RWPE2 (cell line): Measurements from ENCODE around the gene CD79B.

Experiments used
- ATAC-seq: fragments of 200-7000 bp; cut with Tn5 transposase; 3 replicates; pipeline ENCODE4 v1.9.1; 2021; ENCODE audit warnings: low read depth
- DNase-seq: peaks from one replicate; pipeline ENCODE4 v3.0.0-alpha.2; 2020; ENCODE audit warnings: low spot score
- H3K27ac ChIP-seq: fragments of 450-650 bp; 2 replicates; pipeline ENCODE4 v1.5.1; 2017; ENCODE audit warnings: mild to moderate bottlenecking; ENCODE audit not compliant: poor library complexity, severe bottlenecking
- H3K27me3 ChIP-seq: fragments of 250-450 bp; sonication (Bioruptor Pico); 2 replicates; pipeline ENCODE4 v1.5.1; 2021; ENCODE audit warnings: mild to moderate bottlenecking, moderate library complexity; ENCODE audit not compliant: insufficient read depth, poor library complexity, severe bottlenecking
- H3K36me3 ChIP-seq: fragments of 250-450 bp; sonication (Bioruptor Pico); 2 replicates; pipeline ENCODE4 v1.5.1; 2020; ENCODE audit warnings: low read depth, mild to moderate bottlenecking, moderate library complexity
- H3K4me1 ChIP-seq: fragments of 250-450 bp; sonication (Bioruptor Pico); 2 replicates; pipeline ENCODE4 v1.5.1; 2021; ENCODE audit warnings: mild to moderate bottlenecking, moderate library complexity; ENCODE audit not compliant: insufficient read depth, poor library complexity, severe bottlenecking
- H3K4me3 ChIP-seq: fragments of 250-450 bp; sonication (Bioruptor Pico); 2 replicates; pipeline ENCODE4 v1.5.1; 2021; ENCODE audit warnings: mild to moderate bottlenecking, moderate library complexity; ENCODE audit not compliant: severe bottlenecking
- H3K9me3 ChIP-seq: fragments of 250-450 bp; sonication (Bioruptor Pico); 2 replicates; pipeline ENCODE4 v1.5.1; 2021; ENCODE audit warnings: mild to moderate bottlenecking, moderate library complexity; ENCODE audit not compliant: severe bottlenecking
- TF ChIP-seq, protein P1 (sequence below): fragments of 450-650 bp; IDR thresholded peaks from one replicate; pipeline ENCODE4 v1.5.1; 2017; ENCODE audit warnings: mild to moderate bottlenecking, moderate library complexity; ENCODE audit not compliant: poor library complexity, severe bottlenecking

Gene CD79B

GRCh38 chr17:63944736-63945499 lies 12.8 kb upstream of the CD79B start:
- no peak overlapping the region for H3K4me3 ChIP-seq
- DNase-seq (peak; percentile 49), ATAC-seq (no peak)
- TF ChIP-seq, protein P1, sequence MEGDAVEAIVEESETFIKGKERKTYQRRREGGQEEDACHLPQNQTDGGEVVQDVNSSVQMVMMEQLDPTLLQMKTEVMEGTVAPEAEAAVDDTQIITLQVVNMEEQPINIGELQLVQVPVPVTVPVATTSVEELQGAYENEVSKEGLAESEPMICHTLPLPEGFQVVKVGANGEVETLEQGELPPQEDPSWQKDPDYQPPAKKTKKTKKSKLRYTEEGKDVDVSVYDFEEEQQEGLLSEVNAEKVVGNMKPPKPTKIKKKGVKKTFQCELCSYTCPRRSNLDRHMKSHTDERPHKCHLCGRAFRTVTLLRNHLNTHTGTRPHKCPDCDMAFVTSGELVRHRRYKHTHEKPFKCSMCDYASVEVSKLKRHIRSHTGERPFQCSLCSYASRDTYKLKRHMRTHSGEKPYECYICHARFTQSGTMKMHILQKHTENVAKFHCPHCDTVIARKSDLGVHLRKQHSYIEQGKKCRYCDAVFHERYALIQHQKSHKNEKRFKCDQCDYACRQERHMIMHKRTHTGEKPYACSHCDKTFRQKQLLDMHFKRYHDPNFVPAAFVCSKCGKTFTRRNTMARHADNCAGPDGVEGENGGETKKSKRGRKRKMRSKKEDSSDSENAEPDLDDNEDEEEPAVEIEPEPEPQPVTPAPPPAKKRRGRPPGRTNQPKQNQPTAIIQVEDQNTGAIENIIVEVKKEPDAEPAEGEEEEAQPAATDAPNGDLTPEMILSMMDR = no peak
- no peaks in the 10 kb centered on the region for H3K9me3 ChIP-seq
- no peak overlapping the region for H3K27ac ChIP-seq
- no peaks in the 10 kb centered on the region for H3K27me3 ChIP-seq
- no peaks in the 10 kb centered on the region for H3K36me3 ChIP-seq
- no peaks in the 10 kb centered on the region for H3K4me1 ChIP-seq

- H3K4me3 ChIP-seq = no peak overlapping the region
- H3K27ac ChIP-seq = no peak overlapping the region
- H3K4me1 ChIP-seq = no peaks in the 10 kb centered on the region
- H3K27me3 ChIP-seq = no peaks in the 10 kb centered on the region
- no peak for ATAC-seq
- H3K9me3 ChIP-seq = no peaks in the 10 kb centered on the region
- DNase-seq = no peak
- H3K36me3 ChIP-seq = no peaks in the 10 kb centered on the region
- TF ChIP-seq, protein P1 = no peak
Measured at GRCh38 chr17:63943745-63944144, 11.6 kb upstream of the CD79B start.

DNA sequence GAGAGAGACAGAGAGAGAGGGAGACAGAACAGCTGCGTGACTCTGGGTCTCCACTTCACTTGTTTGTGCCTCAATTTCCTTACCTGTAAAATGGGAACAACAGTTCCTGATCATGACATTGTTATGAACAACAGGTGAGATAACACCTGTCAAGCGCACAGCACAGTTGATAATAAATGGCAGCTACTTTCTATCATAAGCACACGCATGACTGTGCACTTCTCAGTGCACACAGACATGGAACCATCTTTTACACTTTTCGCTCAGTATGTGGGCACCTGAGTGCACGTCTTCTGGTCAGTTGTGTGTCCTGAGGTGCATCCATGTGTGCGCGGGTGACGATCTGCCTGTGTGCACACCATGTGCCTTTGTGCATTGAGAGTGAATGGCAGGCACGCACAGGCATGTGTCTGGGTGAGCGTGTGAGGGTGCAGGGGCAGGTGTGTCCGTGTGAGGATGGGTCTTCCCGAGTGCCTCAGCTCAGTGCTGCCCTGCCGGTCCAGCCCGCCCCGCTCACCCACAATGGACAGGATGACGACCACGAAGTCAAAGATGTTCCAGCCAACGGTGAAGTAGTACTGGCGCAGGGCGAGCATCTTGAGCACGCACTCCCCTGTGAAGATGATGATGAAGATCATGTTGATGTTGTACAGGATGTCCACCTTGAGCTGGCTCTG lies 10.3 kb upstream of the CD79B start:
- Histone ChIP-seq H3K27me3 (no peaks in the 10 kb centered on the region), H3K27ac (no peak overlapping the region), H3K4me3 (no peak overlapping the region), H3K9me3 (no peaks in the 10 kb centered on the region), H3K36me3 (no peaks in the 10 kb centered on the region), H3K4me1 (no peaks in the 10 kb centered on the region)
- no peak for ATAC-seq
- TF ChIP-seq, protein P1 = no peak
- DNase-seq = no peak

- Histone ChIP-seq H3K27ac (no peak overlapping the region), H3K4me1 (no peaks in the 10 kb centered on the region), H3K36me3 (no peaks in the 10 kb centered on the region), H3K27me3 (no peaks in the 10 kb centered on the region), H3K9me3 (no peaks in the 10 kb centered on the region), H3K4me3 (no peak overlapping the region)
- DNase-seq (no peak), ATAC-seq (no peak)
- TF ChIP-seq, protein P1 = no peak
Measured at GRCh38 chr17:63941751-63942150, 9.6 kb upstream of the CD79B start.

DNA sequence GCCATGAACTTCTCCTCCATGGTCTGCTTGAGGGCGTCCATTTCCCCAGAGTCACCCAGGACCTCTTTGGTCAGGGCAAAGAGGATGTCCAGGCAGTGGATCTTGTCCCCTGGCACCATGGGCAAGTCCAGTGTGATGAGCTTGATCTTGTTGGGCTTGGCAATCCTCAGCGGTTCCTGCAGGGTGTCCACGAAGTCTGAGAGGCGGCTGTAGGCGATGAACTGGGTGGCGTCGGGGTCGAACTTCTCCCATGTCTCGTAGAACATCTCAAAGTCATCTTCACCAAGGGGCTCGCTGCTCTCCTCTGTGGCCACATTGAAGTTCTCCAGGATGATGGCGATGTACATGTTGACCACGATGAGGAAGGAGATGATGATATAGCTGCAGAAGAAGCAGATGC lies 9.0 kb upstream of the CD79B start:
- Histone ChIP-seq H3K4me1 (no peaks in the 10 kb centered on the region), H3K27ac (no peak overlapping the region), H3K9me3 (no peaks in the 10 kb centered on the region), H3K27me3 (no peaks in the 10 kb centered on the region), H3K36me3 (no peaks in the 10 kb centered on the region), H3K4me3 (no peak overlapping the region)
- TF ChIP-seq, protein P1 = no peak
- DNase-seq (no peak), ATAC-seq (no peak)
